Trophoblast cell (in vitro differentiated cells and primary cell): ENCODE results near the gene CDR2.
A peak's percentile ranks its signal among the peaks of the same experiment; 100 is the strongest.

Experiments
- DNase-seq, 2 donors: peaks; one replicate each; pipeline ENCODE4 v3.0.0-alpha.2; 2016
- H2AFZ ChIP-seq: 2 replicates; pipeline ENCODE4 v1.6.1; 2013; ENCODE audit warnings: low read length, moderate library complexity, mild to moderate bottlenecking; ENCODE audit not compliant: insufficient read depth, poor library complexity
- H2AK5ac ChIP-seq: 2 replicates; pipeline ENCODE4 v1.6.1; 2013; ENCODE audit warnings: mild to moderate bottlenecking, low read length
- H2BK120ac ChIP-seq: 2 replicates; pipeline ENCODE4 v1.6.1; 2013; ENCODE audit warnings: low read length, mild to moderate bottlenecking, moderate library complexity; ENCODE audit not compliant: insufficient read depth, poor library complexity
- H2BK12ac ChIP-seq: 2 replicates; pipeline ENCODE4 v1.6.1; 2013; ENCODE audit warnings: mild to moderate bottlenecking, low read length, moderate library complexity
- H2BK5ac ChIP-seq: 2 replicates; pipeline ENCODE4 v1.6.1; 2013; ENCODE audit warnings: low read length, low read depth, moderate library complexity, mild to moderate bottlenecking; ENCODE audit not compliant: poor library complexity
- H3K14ac ChIP-seq: 2 replicates; pipeline ENCODE4 v1.6.1; 2013; ENCODE audit warnings: mild to moderate bottlenecking, low read length
- H3K18ac ChIP-seq: 2 replicates; pipeline ENCODE4 v1.6.1; 2013; ENCODE audit warnings: mild to moderate bottlenecking, low read length
- H3K23ac ChIP-seq: 2 replicates; pipeline ENCODE4 v1.6.1; 2013; ENCODE audit warnings: low read length
- H3K27ac ChIP-seq: 2 replicates; pipeline ENCODE4 v1.5.1; 2013; ENCODE audit warnings: low read depth, mild to moderate bottlenecking, inconsistent platforms, low read length, moderate library complexity
- H3K27me3 ChIP-seq: 2 replicates; pipeline ENCODE4 v1.6.1; 2013; ENCODE audit warnings: inconsistent platforms, mild to moderate bottlenecking, low read length, moderate library complexity; ENCODE audit not compliant: insufficient read depth
- H3K36me3 ChIP-seq, 2 experiments: 1 replicate in 1 of 2; 2 replicates in 1 of 2; pipeline ENCODE4 v1.6.1; 2013; ENCODE audit warnings: low read length in 2 of 2, mild to moderate bottlenecking in 2 of 2, moderate library complexity in 1 of 2; ENCODE audit not compliant: insufficient read depth in 2 of 2, control insufficient read depth in 1 of 2
- H3K4ac ChIP-seq: 2 replicates; pipeline ENCODE4 v1.6.1; 2013; ENCODE audit warnings: low read depth, mild to moderate bottlenecking, low read length, moderate library complexity
- H3K4me1 ChIP-seq, 2 experiments: 1 replicate in 1 of 2; 2 replicates in 1 of 2; pipeline ENCODE4 v1.6.1; 2013; ENCODE audit warnings: low read length in 2 of 2, mild to moderate bottlenecking in 2 of 2, moderate library complexity in 1 of 2; ENCODE audit not compliant: insufficient read depth in 2 of 2, control insufficient read depth in 1 of 2
- H3K4me2 ChIP-seq: 2 replicates; pipeline ENCODE4 v1.6.1; 2013; ENCODE audit warnings: inconsistent platforms, mild to moderate bottlenecking, low read length, moderate library complexity
- H3K4me3 ChIP-seq: 2 replicates; pipeline ENCODE4 v1.5.1; 2013; ENCODE audit warnings: mild to moderate bottlenecking, low read depth, low read length, inconsistent platforms
- H3K79me1 ChIP-seq: one replicate; pipeline ENCODE4 v1.6.1; 2013; ENCODE audit warnings: low read length
- H3K79me2 ChIP-seq: 2 replicates; pipeline ENCODE4 v1.6.1; 2013; ENCODE audit warnings: low read length, mild to moderate bottlenecking; ENCODE audit not compliant: control insufficient read depth, insufficient read depth, poor library complexity
- H3K9ac ChIP-seq: 2 replicates; pipeline ENCODE4 v1.6.1; 2013; ENCODE audit warnings: mild to moderate bottlenecking, low read length
- H3K9me3 ChIP-seq: 2 replicates; pipeline ENCODE4 v1.6.1; 2013; ENCODE audit warnings: low read depth, mild to moderate bottlenecking, control low read depth, inconsistent platforms, low read length; ENCODE audit not compliant: insufficient read depth
- H4K12ac ChIP-seq: 2 replicates; pipeline ENCODE4 v1.6.1; 2013; ENCODE audit warnings: low read depth, mild to moderate bottlenecking, low read length, moderate library complexity
- H4K8ac ChIP-seq: 2 replicates; pipeline ENCODE4 v1.6.1; 2013; ENCODE audit warnings: low read depth, mild to moderate bottlenecking, low read length, moderate library complexity
- H4K91ac ChIP-seq: one replicate; pipeline ENCODE4 v1.6.1; 2013; ENCODE audit warnings: low read depth, mild to moderate bottlenecking, low read length, moderate library complexity
- WGBS: extraction: QIAGEN DNeasy Blood & Tissue Kit; methylation state at CpG from one replicate; pipeline ENCODE4 v1.1.7; 2013; ENCODE audit warnings: missing lambda C conversion rate; ENCODE audit not compliant: insufficient read length, insufficient coverage; ENCODE audit errors: extremely low coverage; 5-methylcytosine and 5-hydroxymethylcytosine counted together

CDR2 gene

GRCh38 chr16:22356930-22357634, 17.3 kb downstream of the CDR2 start:
- Histone ChIP-seq H3K4me3 (no peak overlapping the region), H2AK5ac (no peak overlapping the region), H3K9ac (no peak overlapping the region), H3K79me2 (no peaks in the 10 kb centered on the region), H3K27ac (peak overlapping the region; percentile 17), H3K79me1 (peaks cover 4% of the 10 kb centered on the region), H4K91ac (no peak overlapping the region), H3K36me3 (peaks cover 3 to 4% of the 10 kb centered on the region in 2 experiments), H2BK120ac (no peak overlapping the region), H3K23ac (no peak overlapping the region), H3K4me2 (no peak overlapping the region), H3K4ac (peak overlapping the region; percentile 82), H3K9me3 (no peaks in the 10 kb centered on the region), H3K18ac (peak overlapping the region; percentile 46), H2AFZ (no peak overlapping the region), H2BK12ac (no peak overlapping the region), H3K4me1 (peaks cover 0 to 5% of the 10 kb centered on the region in 2 experiments), H3K27me3 (no peaks in the 10 kb centered on the region), H3K14ac (no peak overlapping the region), H4K12ac (no peak overlapping the region), H4K8ac (no peak overlapping the region), H2BK5ac (peak overlapping the region; percentile 34)
- no peak for DNase-seq
- WGBS = no CpG with 5 or more reads among the region's 7 CpGs

- Histone ChIP-seq H3K36me3 (peaks cover 3 to 6% of the 10 kb centered on the region in 2 experiments), H3K9me3 (no peaks in the 10 kb centered on the region), H3K18ac (no peak overlapping the region), H2BK12ac (no peak overlapping the region), H3K4me2 (no peak overlapping the region), H3K79me1 (peaks cover 7% of the 10 kb centered on the region), H3K27me3 (no peaks in the 10 kb centered on the region), H3K4me3 (no peak overlapping the region), H3K79me2 (no peaks in the 10 kb centered on the region), H4K12ac (no peak overlapping the region), H2AK5ac (no peak overlapping the region), H3K14ac (no peak overlapping the region), H3K23ac (no peak overlapping the region), H3K27ac (no peak overlapping the region), H2BK5ac (no peak overlapping the region), H4K8ac (no peak overlapping the region), H2BK120ac (no peak overlapping the region), H2AFZ (no peak overlapping the region), H3K9ac (no peak overlapping the region), H3K4ac (no peak overlapping the region), H3K4me1 (peaks cover 2 to 4% of the 10 kb centered on the region in 2 experiments), H4K91ac (no peak overlapping the region)
- no peak for DNase-seq
These were observed 18.9 kb downstream of the CDR2 start for GRCh38 chr16:22355487-22355908.

- Histone ChIP-seq H4K91ac (peak overlapping the region; percentile 7), H2AFZ (no peak overlapping the region), H2BK12ac (no peak overlapping the region), H3K14ac (peak overlapping the region; percentile 1), H3K9me3 (no peaks in the 10 kb centered on the region), H3K23ac (no peak overlapping the region), H3K4me1 (peaks cover 2 to 4% of the 10 kb centered on the region in 2 experiments), H4K12ac (no peak overlapping the region), H3K18ac (no peak overlapping the region), H3K27me3 (no peaks in the 10 kb centered on the region), H2BK120ac (no peak overlapping the region), H3K4me3 (no peak overlapping the region), H3K4me2 (no peak overlapping the region), H2BK5ac (peak overlapping the region; percentile 2), H3K27ac (peak overlapping the region; percentile 45), H3K9ac (no peak overlapping the region), H3K79me1 (peaks cover 7% of the 10 kb centered on the region), H3K79me2 (no peaks in the 10 kb centered on the region), H3K4ac (no peak overlapping the region), H3K36me3 (peaks cover 8 to 16% of the 10 kb centered on the region in 2 experiments), H4K8ac (no peak overlapping the region), H2AK5ac (no peak overlapping the region)
- no peak for DNase-seq
- WGBS = no CpG with 5 or more reads among the region's 5 CpGs
These were observed 20.4 kb downstream of the CDR2 start for GRCh38 chr16:22353933-22354541.

GRCh38 chr16:22353191-22353919, 21.1 kb downstream of the CDR2 start:
- no peak overlapping the region for H4K12ac ChIP-seq

More at GRCh38 chr16:22353191-22353919, 21.1 kb downstream of the CDR2 start:
- Histone ChIP-seq H3K36me3 (peaks cover 9 to 20% of the 10 kb centered on the region in 2 experiments), H3K9ac (no peak overlapping the region), H2BK120ac (no peak overlapping the region), H3K79me2 (no peaks in the 10 kb centered on the region), H3K27ac (peak overlapping the region; percentile 73), H2AK5ac (no peak overlapping the region), H3K14ac (no peak overlapping the region), H3K79me1 (peaks cover 7% of the 10 kb centered on the region), H3K4me2 (peak overlapping the region; percentile 25), H3K4me3 (no peak overlapping the region), H3K23ac (no peak overlapping the region), H3K27me3 (no peaks in the 10 kb centered on the region), H3K4ac (no peak overlapping the region), H3K4me1 (peaks cover 2 to 4% of the 10 kb centered on the region in 2 experiments), H4K8ac (no peak overlapping the region), H3K18ac (no peak overlapping the region), H2AFZ (no peak overlapping the region), H2BK12ac (no peak overlapping the region), H3K9me3 (no peaks in the 10 kb centered on the region), H4K91ac (no peak overlapping the region), H2BK5ac (peak overlapping the region; percentile 42)
- WGBS = no CpG with 5 or more reads among the region's 3 CpGs
- DNase-seq = peak; percentile 64 to 87
